Measurements from ENCODE around the gene KLHL28. TPM values are rescaled to one million over a fixed set of nuclear protein-coding genes. Genes with fewer than 3 reads are reported as not detected.

Gene KLHL28
- total and polyA plus RNA-seq, 2 experiments from 2014 or later = 5.3 to 16.2 TPM

- H3K27me3 ChIP-seq = no peaks in the 10 kb centered on the region
- H3K4me3 ChIP-seq = peak overlapping the region; percentile 47
- DNase-seq (ENCODE audit: low spot score) = no peak
- H3K4me2 ChIP-seq = peak overlapping the region; percentile 80
- TF ChIP-seq CTCF (IDR thresholded peaks at IDR 0.05; ENCODE audit: poor library complexity) = no peak
- no peak for TF ChIP-seq EZH2phosphoT487 (IDR thresholded peaks at IDR 0.05; ENCODE audit: low read depth, severe bottlenecking, unreplicated experiment)
- no peak for TF ChIP-seq EZH2 (IDR thresholded peaks at IDR 0.05; ENCODE audit: borderline replicate concordance)
- no peaks in the 10 kb centered on the region for H3K36me3 ChIP-seq (replicated peaks; ENCODE audit: insufficient read depth, low read depth)
- peak overlapping the region; percentile 70 for H2AFZ ChIP-seq
- peaks cover 87% of the 10 kb centered on the region for H3K79me2 ChIP-seq
- peak overlapping the region; percentile 82 for H3K27ac ChIP-seq
- 5% methylated on average over 3 of the region's 3 CpGs for WGBS (ENCODE audit: low lambda C conversion rate, missing lambda C conversion rate)
- H3K4me1 ChIP-seq (ENCODE audit: insufficient read depth) = peaks cover 25% of the 10 kb centered on the region
- H4K20me1 ChIP-seq (ENCODE audit: insufficient read depth, poor library complexity, severe bottlenecking) = peaks cover 32% of the 10 kb centered on the region
- no peaks in the 10 kb centered on the region for H3K9me3 ChIP-seq (ENCODE audit: low read depth)
- H3K9me2 ChIP-seq (replicated peaks; ENCODE audit: insufficient read depth) = no peaks in the 10 kb centered on the region
Observed at GRCh38 chr14:44960646-44961045, 1.1 kb downstream of the KLHL28 start.

GRCh38 chr14:44960146-44960545 lies 1.6 kb downstream of the KLHL28 start:
- peak overlapping the region; percentile 80 for H3K4me2 ChIP-seq
- H3K9me2 ChIP-seq (replicated peaks; ENCODE audit: insufficient read depth) = no peaks in the 10 kb centered on the region
- no peak overlapping the region for H2AFZ ChIP-seq
- H3K36me3 ChIP-seq (replicated peaks; ENCODE audit: insufficient read depth, low read depth) = no peaks in the 10 kb centered on the region
- H3K27ac ChIP-seq = peak overlapping the region; percentile 82
- H3K79me2 ChIP-seq = peaks cover 87% of the 10 kb centered on the region
- no peaks in the 10 kb centered on the region for H3K9me3 ChIP-seq (ENCODE audit: low read depth)
- peaks cover 28% of the 10 kb centered on the region for H4K20me1 ChIP-seq (ENCODE audit: insufficient read depth, poor library complexity, severe bottlenecking)
- no peak for DNase-seq (ENCODE audit: low spot score)
- peak overlapping the region; percentile 1 for H3K4me3 ChIP-seq
- TF ChIP-seq EZH2 (IDR thresholded peaks at IDR 0.05; ENCODE audit: borderline replicate concordance) (no peak), CTCF (IDR thresholded peaks at IDR 0.05; ENCODE audit: poor library complexity) (no peak), EZH2phosphoT487 (IDR thresholded peaks at IDR 0.05; ENCODE audit: low read depth, severe bottlenecking, unreplicated experiment) (no peak)
- H3K4me1 ChIP-seq (ENCODE audit: insufficient read depth) = peaks cover 25% of the 10 kb centered on the region
- H3K27me3 ChIP-seq = no peaks in the 10 kb centered on the region
- 60% methylated on average over 2 of the region's 2 CpGs for WGBS (ENCODE audit: low lambda C conversion rate, missing lambda C conversion rate)

- DNase-seq (ENCODE audit: low spot score) = no peak
- peak overlapping the region; percentile 1 for H3K4me3 ChIP-seq
- H3K9me3 ChIP-seq (ENCODE audit: low read depth) = no peaks in the 10 kb centered on the region
- no peaks in the 10 kb centered on the region for H3K36me3 ChIP-seq (replicated peaks; ENCODE audit: insufficient read depth, low read depth)
- peaks cover 22% of the 10 kb centered on the region for H4K20me1 ChIP-seq (ENCODE audit: insufficient read depth, poor library complexity, severe bottlenecking)
- no peak overlapping the region for H2AFZ ChIP-seq
- H3K27ac ChIP-seq = peak overlapping the region; percentile 82
- H3K9me2 ChIP-seq (replicated peaks; ENCODE audit: insufficient read depth) = no peaks in the 10 kb centered on the region
- no peaks in the 10 kb centered on the region for H3K27me3 ChIP-seq
- WGBS (ENCODE audit: low lambda C conversion rate, missing lambda C conversion rate) = 88% methylated on average over 3 of the region's 3 CpGs
- peaks cover 25% of the 10 kb centered on the region for H3K4me1 ChIP-seq (ENCODE audit: insufficient read depth)
- peaks cover 87% of the 10 kb centered on the region for H3K79me2 ChIP-seq
- H3K4me2 ChIP-seq = peak overlapping the region; percentile 80
- no peak for TF ChIP-seq EZH2phosphoT487 (IDR thresholded peaks at IDR 0.05; ENCODE audit: low read depth, severe bottlenecking, unreplicated experiment)
- no peak for TF ChIP-seq EZH2 (IDR thresholded peaks at IDR 0.05; ENCODE audit: borderline replicate concordance)
- no peak for TF ChIP-seq CTCF (IDR thresholded peaks at IDR 0.05; ENCODE audit: poor library complexity)
Observed at GRCh38 chr14:44959538-44959937, 2.2 kb downstream of the KLHL28 start.

GRCh38 chr14:44956866-44957265 lies 4.9 kb downstream of the KLHL28 start:
- Histone ChIP-seq H3K27ac (no peak overlapping the region), H4K20me1 (ENCODE audit: insufficient read depth, poor library complexity, severe bottlenecking) (peaks cover 9% of the 10 kb centered on the region), H3K4me1 (ENCODE audit: insufficient read depth) (peaks cover 25% of the 10 kb centered on the region), H3K9me3 (ENCODE audit: low read depth) (no peaks in the 10 kb centered on the region), H3K36me3 (replicated peaks; ENCODE audit: insufficient read depth, low read depth) (no peaks in the 10 kb centered on the region), H2AFZ (no peak overlapping the region), H3K79me2 (peaks cover 89% of the 10 kb centered on the region), H3K4me3 (no peak overlapping the region), H3K27me3 (no peaks in the 10 kb centered on the region), H3K9me2 (replicated peaks; ENCODE audit: insufficient read depth) (no peaks in the 10 kb centered on the region), H3K4me2 (no peak overlapping the region)
- TF ChIP-seq EZH2phosphoT487 (IDR thresholded peaks at IDR 0.05; ENCODE audit: low read depth, severe bottlenecking, unreplicated experiment) (no peak), EZH2 (IDR thresholded peaks at IDR 0.05; ENCODE audit: borderline replicate concordance) (no peak), CTCF (IDR thresholded peaks at IDR 0.05; ENCODE audit: poor library complexity) (no peak)
- DNase-seq (ENCODE audit: low spot score) = no peak
- WGBS (ENCODE audit: low lambda C conversion rate, missing lambda C conversion rate) = 94% methylated on average over 3 of the region's 3 CpGs

Measured in hepatocyte (in vitro differentiated cells).